HepG2 (cell line): Measurements from ENCODE around the gene NAA25. TPM values are rescaled to one million over a fixed set of nuclear protein-coding genes. Genes with fewer than 3 reads are reported as not detected.

Experiments used
- AKNA ChIP-seq: sonication (generic); formaldehyde crosslinking; IDR thresholded peaks from 2 replicates; pipeline ENCODE4 v1.4.0; 2020; ENCODE audit warnings: missing genetic modification reagents, borderline replicate concordance
- EP300 ChIP-seq, 3 experiments: sonication (generic) in 1 of 3; formaldehyde crosslinking in 1 of 3; IDR thresholded peaks; 2 replicates each; pipeline versions ENCODE4 v1.5.1 to v1.6.1; 2011 to 2020; ENCODE audit warnings: low read depth in 2 of 3, low read length in 2 of 3, borderline replicate concordance in 1 of 3, improper control_type of control experiment in 1 of 3, mild to moderate bottlenecking in 1 of 3, missing genetic modification reagents in 1 of 3, moderate library complexity in 1 of 3
- ETV6 ChIP-seq: sonication (generic); formaldehyde crosslinking; conservative IDR thresholded peaks from 2 replicates; pipeline ENCODE4 v1.4.0; 2020; ENCODE audit warnings: missing genetic modification reagents
- HES4 ChIP-seq: sonication (generic); formaldehyde crosslinking; IDR thresholded peaks from 2 replicates; pipeline ENCODE4 v1.9.0; 2021; ENCODE audit warnings: mild to moderate bottlenecking, missing genetic modification reagents, borderline replicate concordance
- HMGA1 ChIP-seq: sonication (generic); formaldehyde crosslinking; conservative IDR thresholded peaks from 2 replicates; pipeline ENCODE4 v1.4.0; 2020; ENCODE audit warnings: missing genetic modification reagents
- KDM6A ChIP-seq: IDR thresholded peaks from 2 replicates; pipeline ENCODE4 v1.6.1; 2016; ENCODE audit warnings: low read depth
- MTF2 ChIP-seq: sonication (generic); formaldehyde crosslinking; IDR thresholded peaks from 2 replicates; pipeline ENCODE4 v1.5.0; 2020; ENCODE audit warnings: missing genetic modification reagents, borderline replicate concordance
- RBM39 ChIP-seq: fragments of 200-400 bp; formaldehyde crosslinking; IDR thresholded peaks from one replicate; pipeline ENCODE4 v1.6.1; 2018; ENCODE audit warnings: antibody characterized with exemption, mild to moderate bottlenecking, low read depth, low read length; ENCODE audit not compliant: poor library complexity, severe bottlenecking
- SP140L ChIP-seq: sonication (generic); formaldehyde crosslinking; IDR thresholded peaks from 2 replicates; pipeline ENCODE4 v1.4.0; 2020; ENCODE audit warnings: missing genetic modification reagents, borderline replicate concordance
- TEAD2 ChIP-seq: sonication (generic); formaldehyde crosslinking; IDR thresholded peaks from 2 replicates; pipeline ENCODE4 v1.9.0; 2021; ENCODE audit warnings: missing genetic modification reagents
- ZNF143 ChIP-seq: sonication (generic); formaldehyde crosslinking; IDR thresholded peaks from 2 replicates; pipeline ENCODE4 v1.4.0; 2020; ENCODE audit warnings: missing genetic modification reagents
- polyA plus RNA-seq, 8 experiments: library from polyadenylated mRNA; depleted of rRNA in 3 of 8; stranded (reverse) in 7 of 8; unstranded in 1 of 8; fragments of >200 nt; fragmentation: Illumina TruSeq in 4 of 8; extraction: Trizol in 4 of 8; gene quantifications; 2 replicates each; pipeline versions ENCODE4 v1.2.1 to v1.2.3, GENCODE V29; 2011 to 2016; ENCODE audit warnings: low read depth in 4 of 8, missing spikeins in 1 of 8, mixed read lengths in 1 of 8; ENCODE audit not compliant: insufficient read depth in 1 of 8
- total RNA-seq, 5 experiments: library from RNA; depleted of rRNA; stranded (reverse); fragments of >200 nt; fragmentation: Illumina TruSeq; extraction: Trizol; gene quantifications; 2 replicates each; pipeline ENCODE4 v1.2.3, GENCODE V29; 2016; ENCODE audit warnings: low read depth in 1 of 5
- TF ChIP-seq, protein P1 (sequence below): sonication (generic); formaldehyde crosslinking; IDR thresholded peaks from 2 replicates; pipeline ENCODE4 v1.4.0; 2020; ENCODE audit warnings: mild to moderate bottlenecking, missing genetic modification reagents

Gene NAA25
- total and polyA plus RNA-seq, 2 of the 13 experiments (the other 11 are each of a cell fraction or from before 2014, with no cell fraction given): 11.4 to 32.0 TPM

GRCh38 chr12:112013601-112014402 lies 94.8 kb downstream of the NAA25 start (continued):
- TF ChIP-seq, protein P1, sequence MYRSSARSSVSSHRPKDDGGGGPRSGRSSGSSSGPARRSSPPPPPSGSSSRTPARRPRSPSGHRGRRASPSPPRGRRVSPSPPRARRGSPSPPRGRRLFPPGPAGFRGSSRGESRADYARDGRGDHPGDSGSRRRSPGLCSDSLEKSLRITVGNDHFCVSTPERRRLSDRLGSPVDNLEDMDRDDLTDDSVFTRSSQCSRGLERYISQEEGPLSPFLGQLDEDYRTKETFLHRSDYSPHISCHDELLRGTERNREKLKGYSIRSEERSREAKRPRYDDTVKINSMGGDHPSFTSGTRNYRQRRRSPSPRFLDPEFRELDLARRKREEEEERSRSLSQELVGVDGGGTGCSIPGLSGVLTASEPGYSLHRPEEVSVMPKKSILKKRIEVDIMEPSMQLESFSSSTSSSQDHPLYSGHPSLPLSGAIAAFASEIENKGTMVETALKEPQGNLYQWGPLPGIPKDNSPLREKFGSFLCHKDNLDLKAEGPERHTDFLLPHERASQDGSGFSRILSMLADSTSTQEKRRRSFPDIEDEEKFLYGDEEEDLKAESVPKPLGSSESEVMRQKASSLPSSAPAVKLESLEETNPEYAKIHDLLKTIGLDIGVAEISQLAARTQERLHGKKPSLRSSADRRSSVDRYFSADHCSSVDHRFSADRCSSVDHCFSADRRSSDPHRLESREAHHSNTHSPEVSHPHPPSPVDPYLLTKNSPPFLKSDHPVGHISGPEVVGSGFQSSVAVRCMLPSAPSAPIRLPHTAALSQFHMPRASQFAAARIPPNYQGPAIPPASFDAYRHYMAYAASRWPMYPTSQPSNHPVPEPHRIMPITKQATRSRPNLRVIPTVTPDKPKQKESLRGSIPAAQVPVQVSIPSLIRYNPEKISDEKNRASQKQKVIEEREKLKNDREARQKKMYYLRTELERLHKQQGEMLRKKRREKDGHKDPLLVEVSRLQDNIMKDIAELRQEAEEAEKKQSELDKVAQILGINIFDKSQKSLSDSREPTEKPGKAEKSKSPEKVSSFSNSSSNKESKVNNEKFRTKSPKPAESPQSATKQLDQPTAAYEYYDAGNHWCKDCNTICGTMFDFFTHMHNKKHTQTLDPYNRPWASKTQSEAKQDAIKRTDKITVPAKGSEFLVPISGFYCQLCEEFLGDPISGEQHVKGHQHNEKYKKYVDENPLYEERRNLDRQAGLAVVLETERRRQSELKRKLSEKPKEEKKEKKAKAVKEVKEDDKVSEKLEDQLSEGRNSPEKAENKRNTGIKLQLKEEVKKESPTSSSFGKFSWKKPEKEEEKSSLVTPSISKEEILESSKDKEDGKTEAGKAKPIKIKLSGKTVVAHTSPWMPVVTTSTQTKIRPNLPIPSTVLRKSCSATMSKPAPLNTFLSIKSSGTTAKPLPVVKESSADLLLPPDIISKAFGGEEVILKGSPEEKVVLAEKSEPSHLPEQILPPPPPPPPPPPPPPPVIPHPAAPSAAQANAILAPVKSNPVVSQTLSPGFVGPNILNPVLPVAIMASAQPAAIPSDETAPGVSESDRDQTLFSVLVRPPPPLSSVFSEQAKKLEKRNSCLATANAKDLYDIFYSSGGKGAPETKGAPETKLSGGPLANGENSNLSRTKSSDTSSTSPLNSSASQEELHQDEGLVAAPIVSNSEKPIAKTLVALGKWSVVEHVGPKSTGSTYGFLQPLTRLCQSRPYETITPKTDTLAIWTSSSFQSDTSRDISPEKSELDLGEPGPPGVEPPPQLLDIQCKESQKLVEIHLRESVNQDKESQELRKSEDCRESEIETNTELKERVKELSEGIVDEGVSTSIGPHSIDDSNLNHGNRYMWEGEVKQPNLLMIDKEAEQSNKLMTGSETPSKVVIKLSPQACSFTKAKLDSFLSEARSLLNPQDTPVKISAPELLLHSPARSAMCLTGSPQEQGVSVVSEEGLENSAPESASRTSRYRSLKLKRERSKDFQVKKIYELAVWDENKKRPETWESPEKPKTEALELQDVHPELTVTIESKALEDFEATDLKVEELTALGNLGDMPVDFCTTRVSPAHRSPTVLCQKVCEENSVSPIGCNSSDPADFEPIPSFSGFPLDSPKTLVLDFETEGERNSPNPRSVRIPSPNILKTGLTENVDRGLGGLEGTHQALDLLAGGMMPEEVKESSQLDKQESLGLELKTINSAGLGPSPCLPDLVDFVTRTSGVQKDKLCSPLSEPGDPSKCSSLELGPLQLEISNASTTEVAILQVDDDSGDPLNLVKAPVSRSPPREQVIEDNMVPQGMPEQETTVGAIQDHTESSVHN: no peak
- TF ChIP-seq MTF2 (no peak), ZNF143 (CRISPR knock-in tag) (no peak; the same call in 1 of the 2 replicates), AKNA (CRISPR knock-in tag) (no peak), TEAD2 (CRISPR knock-in tag) (no peak), HMGA1 (CRISPR knock-in tag) (no peak), SP140L (CRISPR knock-in tag) (no peak), RBM39 (no peak), EP300 (IDR thresholded peaks at IDR 0.05; ENCODE audit: low read depth in 2 of 2, low read length in 2 of 2) (no peak), EP300 (CRISPR knock-in tag; IDR thresholded peaks at IDR 0.05; ENCODE audit: borderline replicate concordance) (peak; percentile 36; the same call in 1 of the 2 replicates), ETV6 (CRISPR knock-in tag) (peak; percentile 75; the same call in 1 of the 2 replicates), HES4 (CRISPR knock-in tag) (no peak), KDM6A (CRISPR knock-in tag) (no peak)
